GM23338 (cell line): ENCODE results near the gene CAMTA1. TPM values are rescaled to one million over a fixed set of nuclear protein-coding genes. Genes with fewer than 3 reads are reported as not detected.

Source experiments
- ATAC-seq: fragments of 200-7000 bp; cut with Tn5 transposase; 3 replicates; pipeline ENCODE4 v1.9.1; 2020
- DNase-seq: peaks from one replicate; pipeline ENCODE4 v3.0.0-alpha.2; 2015; ENCODE audit warnings: low spot score
- H2AFZ ChIP-seq: fragments of 200-600 bp; sonication (generic); 2 replicates; pipeline ENCODE4 v1.8.0; 2016; ENCODE audit warnings: antibody characterized with exemption, mild to moderate bottlenecking, moderate library complexity
- H3F3A ChIP-seq: fragments of 200-600 bp; sonication (generic); replicated peaks from 2 replicates; pipeline ENCODE4 v1.8.0; 2017; ENCODE audit warnings: antibody characterized with exemption, mixed run types, low read depth
- H3K27ac ChIP-seq: fragments of 200-600 bp; sonication (generic); 2 replicates; pipeline ENCODE4 v1.6.1; 2016; ENCODE audit warnings: low read depth
- H3K27me3 ChIP-seq: fragments of 200-600 bp; sonication (generic); 2 replicates; pipeline ENCODE4 v1.8.0; 2016; ENCODE audit warnings: mild to moderate bottlenecking, mixed run types, moderate library complexity; ENCODE audit not compliant: insufficient read depth
- H3K36me3 ChIP-seq: fragments of 200-600 bp; sonication (generic); 2 replicates; pipeline ENCODE4 v1.8.0; 2016; ENCODE audit warnings: mild to moderate bottlenecking; ENCODE audit not compliant: insufficient read depth
- H3K4me1 ChIP-seq: fragments of 200-600 bp; sonication (generic); 2 replicates; pipeline ENCODE4 v1.8.0; 2016; ENCODE audit warnings: mild to moderate bottlenecking, moderate library complexity; ENCODE audit not compliant: insufficient read depth
- H3K4me2 ChIP-seq: fragments of 200-600 bp; sonication (generic); 2 replicates; pipeline ENCODE4 v1.7.1; 2017; ENCODE audit warnings: mixed run types
- H3K4me3 ChIP-seq: fragments of 200-600 bp; sonication (generic); 2 replicates; pipeline ENCODE4 v1.6.1; 2016; ENCODE audit warnings: mixed run types
- H3K79me2 ChIP-seq: fragments of 200-600 bp; sonication (generic); replicated peaks from 2 replicates; pipeline ENCODE4 v1.8.0; 2017; ENCODE audit warnings: mild to moderate bottlenecking; ENCODE audit not compliant: insufficient read depth
- H3K9me2 ChIP-seq: fragments of 200-600 bp; sonication (generic); 2 replicates; pipeline ENCODE4 v1.8.0; 2017; ENCODE audit not compliant: insufficient read depth
- H4K20me1 ChIP-seq: fragments of 200-600 bp; sonication (generic); replicated peaks from 2 replicates; pipeline ENCODE4 v1.8.0; 2017; ENCODE audit warnings: mild to moderate bottlenecking; ENCODE audit not compliant: insufficient read depth
- H3K27ac Mint-ChIP-seq: 2 replicates; pipeline ENCODE4 v1.8.0; 2020; ENCODE audit warnings: inconsistent platforms, mild to moderate bottlenecking, moderate library complexity, mixed read lengths
- H3K27me3 Mint-ChIP-seq: 3 replicates; pipeline ENCODE4 v1.8.0; 2022; ENCODE audit warnings: low read depth, mild to moderate bottlenecking, moderate library complexity, mixed read lengths, inconsistent platforms; ENCODE audit not compliant: insufficient read depth, poor library complexity
- H3K36me3 Mint-ChIP-seq: 3 replicates; pipeline ENCODE4 v1.8.0; 2021; ENCODE audit warnings: low read depth, mild to moderate bottlenecking, inconsistent platforms, moderate library complexity, mixed read lengths
- H3K4me1 Mint-ChIP-seq: 3 replicates; pipeline ENCODE4 v1.8.0; 2020; ENCODE audit warnings: mild to moderate bottlenecking, inconsistent platforms, mixed read lengths
- H3K4me3 Mint-ChIP-seq: 3 replicates; pipeline ENCODE4 v1.8.0; 2021; ENCODE audit warnings: moderate library complexity, mild to moderate bottlenecking, inconsistent platforms, mixed read lengths
- H3K9me3 Mint-ChIP-seq: 3 replicates; pipeline ENCODE4 v1.8.0; 2020; ENCODE audit warnings: moderate library complexity, mild to moderate bottlenecking, inconsistent platforms, mixed read lengths
- CREB1 ChIP-seq: fragments of 250-450 bp; sonication (Bioruptor Pico); IDR thresholded peaks from 2 replicates; pipeline ENCODE4 v1.5.0; 2020; ENCODE audit warnings: low read depth, mild to moderate bottlenecking, moderate library complexity
- CTCF ChIP-seq, 2 experiments: fragments of 200-600 bp in 1 of 2; sonication (generic) in 1 of 2; conservative IDR thresholded peaks; 2 replicates each; pipeline versions ENCODE4 v1.5.1 to v1.6.1; 2016 to 2017; ENCODE audit warnings: antibody characterized with exemption in 2 of 2, low read depth in 2 of 2, mild to moderate bottlenecking in 2 of 2, moderate library complexity in 1 of 2
- ETS1 ChIP-seq: IDR thresholded peaks from 2 replicates; pipeline ENCODE4 v1.6.1; 2016; ENCODE audit warnings: antibody characterized with exemption
- EZH2 ChIP-seq: fragments of 200-600 bp; sonication (generic); IDR thresholded peaks from one replicate; pipeline ENCODE4 v1.8.0; 2017; ENCODE audit warnings: antibody characterized with exemption, mild to moderate bottlenecking, low read depth; ENCODE audit not compliant: unreplicated experiment
- EZH2phosphoT487 ChIP-seq: fragments of 200-600 bp; sonication (generic); IDR thresholded peaks from one replicate; pipeline ENCODE4 v1.8.1; 2018; ENCODE audit warnings: antibody characterized with exemption; ENCODE audit not compliant: unreplicated experiment
- JUNB ChIP-seq: IDR thresholded peaks from one replicate; pipeline ENCODE4 v1.6.1; 2016; ENCODE audit warnings: antibody characterized with exemption; ENCODE audit not compliant: unreplicated experiment
- NANOG ChIP-seq: IDR thresholded peaks from 2 replicates; pipeline ENCODE4 v1.6.1; 2016; ENCODE audit warnings: antibody characterized with exemption, borderline replicate concordance
- POLR2AphosphoS5 ChIP-seq: IDR thresholded peaks from 2 replicates; pipeline ENCODE4 v1.6.1; 2016; ENCODE audit warnings: antibody characterized with exemption, low read depth
- REST ChIP-seq: IDR thresholded peaks from one replicate; pipeline ENCODE4 v1.6.1; 2018; ENCODE audit warnings: antibody characterized with exemption; ENCODE audit not compliant: unreplicated experiment
- STAT1 ChIP-seq: IDR thresholded peaks from one replicate; pipeline ENCODE4 v1.6.1; 2016; ENCODE audit warnings: antibody characterized with exemption; ENCODE audit not compliant: unreplicated experiment
- ZNF331 ChIP-seq: fragments of 250-450 bp; sonication (Bioruptor Pico); IDR thresholded peaks from 2 replicates; pipeline ENCODE4 v1.5.0; 2020; ENCODE audit warnings: low read depth, mild to moderate bottlenecking, moderate library complexity
- polyA plus RNA-seq: library from polyadenylated mRNA; unstranded; fragments of >200 nt; fragmentation: Nextera tagmentation; extraction: Ambion mirVana; gene quantifications from 2 replicates; pipeline ENCODE4 v1.2.1, GENCODE V29; 2016
- total RNA-seq: library from RNA; depleted of rRNA; stranded (reverse); fragments of >200 nt; shearing (Covaris generic); gene quantifications from 2 replicates; pipeline ENCODE4 v1.2.3, GENCODE V29; 2014

The CAMTA1 gene
- total and polyA plus RNA-seq, 2 experiments from 2014 or later: 115 to 519 TPM

DNA sequence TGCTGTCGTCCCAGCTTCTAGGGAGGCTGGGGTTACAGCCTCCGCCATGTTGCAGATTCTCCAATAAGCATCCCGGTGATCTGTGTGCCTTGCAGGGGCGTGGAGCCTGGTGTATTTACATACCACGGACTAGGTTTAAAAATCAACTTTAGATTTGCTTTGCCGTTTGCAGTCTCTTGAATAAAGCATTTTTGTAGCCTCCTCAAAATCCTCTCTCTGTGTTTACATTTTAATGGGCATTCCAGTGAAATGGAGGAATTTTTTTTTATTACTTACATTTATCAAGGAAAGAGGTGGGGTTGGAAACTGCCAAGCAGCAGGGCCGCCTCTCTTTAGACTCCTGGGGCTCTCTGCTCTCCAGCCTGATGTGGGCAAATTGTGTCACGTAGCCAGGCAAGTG lies 548.4 kb downstream of the CAMTA1 start:
- DNase-seq (no peak), ATAC-seq (no peak; the same call in 2 of the 3 replicates)
- no peak overlapping the region; the same call in 1 of the 2 replicates for H3K27ac Mint-ChIP-seq
- no peak overlapping the region for H2AFZ ChIP-seq
- no peaks in the 10 kb centered on the region for H3K36me3 ChIP-seq
- peaks cover 4% of the 10 kb centered on the region for H3K27me3 Mint-ChIP-seq
- TF ChIP-seq REST (no peak), POLR2AphosphoS5 (no peak), ETS1 (no peak), CTCF (conservative IDR thresholded peaks at IDR 0.05; ENCODE audit: low read depth in 2 of 2) (no peak), ZNF331 (no peak), EZH2 (no peak)
- H3K4me1 Mint-ChIP-seq: peaks cover 21% of the 10 kb centered on the region
- H3K27me3 ChIP-seq: no peaks in the 10 kb centered on the region
- H3K9me2 ChIP-seq: no peaks in the 10 kb centered on the region; the same call in 1 of the 2 replicates
- H3K36me3 Mint-ChIP-seq: no peaks in the 10 kb centered on the region
- no peak overlapping the region for H3K4me3 ChIP-seq
- H4K20me1 ChIP-seq: no peaks in the 10 kb centered on the region
- no peaks in the 10 kb centered on the region for H3F3A ChIP-seq
- peaks cover under 1% of the 10 kb centered on the region; the same call in 1 of the 3 replicates for H3K9me3 Mint-ChIP-seq
- no peaks in the 10 kb centered on the region for H3K4me1 ChIP-seq
- no peak overlapping the region for H3K4me2 ChIP-seq
- H3K4me3 Mint-ChIP-seq: no peak overlapping the region
- H3K79me2 ChIP-seq: no peaks in the 10 kb centered on the region
- no peak overlapping the region for H3K27ac ChIP-seq

- no peak overlapping the region for H3K27ac Mint-ChIP-seq
- H3F3A ChIP-seq: no peaks in the 10 kb centered on the region
- peaks cover 21% of the 10 kb centered on the region for H3K4me1 Mint-ChIP-seq
- no peaks in the 10 kb centered on the region for H3K36me3 ChIP-seq
- ATAC-seq (peak; percentile 26; the same call in 2 of the 3 replicates), DNase-seq (peak; percentile 15)
- H3K36me3 Mint-ChIP-seq: no peaks in the 10 kb centered on the region
- no peak overlapping the region for H3K4me2 ChIP-seq
- no peaks in the 10 kb centered on the region for H3K79me2 ChIP-seq
- H3K4me3 ChIP-seq: no peak overlapping the region
- no peaks in the 10 kb centered on the region; the same call in 1 of the 2 replicates for H3K9me2 ChIP-seq
- H4K20me1 ChIP-seq: no peaks in the 10 kb centered on the region
- H3K4me3 Mint-ChIP-seq: no peak overlapping the region
- no peaks in the 10 kb centered on the region for H3K27me3 ChIP-seq
- H3K9me3 Mint-ChIP-seq: no peaks in the 10 kb centered on the region
- H3K27ac ChIP-seq: no peak overlapping the region
- H2AFZ ChIP-seq: no peak overlapping the region
- no peaks in the 10 kb centered on the region for H3K4me1 ChIP-seq
- peaks cover 7% of the 10 kb centered on the region for H3K27me3 Mint-ChIP-seq
- TF ChIP-seq EZH2phosphoT487 (no peak), ZNF331 (no peak), ETS1 (no peak), JUNB (no peak), CREB1 (no peak), STAT1 (no peak), CTCF (conservative IDR thresholded peaks at IDR 0.05; ENCODE audit: low read depth in 2 of 2) (no peak), NANOG (no peak), POLR2AphosphoS5 (no peak), EZH2 (no peak)
Measured at GRCh38 chr1:7334475-7335035, 549.3 kb downstream of the CAMTA1 start.
